Endothelial cell of umbilical vein (primary cell): ENCODE measurements around the gene PLEKHH2.

Experiments
- CTCF ChIP-seq, 2 donors: IDR thresholded peaks; 1 replicate in 1 of 2; 2 replicates in 1 of 2; pipeline ENCODE4 v1.5.1; 2011; ENCODE audit warnings: low read length in 2 of 2, mild to moderate bottlenecking in 2 of 2, moderate library complexity in 2 of 2, control low read depth in 1 of 2, inconsistent platforms in 1 of 2, low read depth in 1 of 2; ENCODE audit not compliant: insufficient read depth in 1 of 2; ENCODE audit errors: extremely low read depth in 1 of 2
- MAX ChIP-seq: IDR thresholded peaks from 2 replicates; pipeline ENCODE4 v1.6.1; 2011; ENCODE audit not compliant: insufficient read depth, insufficient read length
- MYC ChIP-seq: IDR thresholded peaks from one replicate; pipeline ENCODE4 v1.6.1; 2011; ENCODE audit warnings: mild to moderate bottlenecking, low read depth, low read length
- POLR2A ChIP-seq: IDR thresholded peaks from 2 replicates; pipeline ENCODE4 v1.6.1; 2012; ENCODE audit warnings: low read depth, mild to moderate bottlenecking, control low read depth, low read length

DNA sequence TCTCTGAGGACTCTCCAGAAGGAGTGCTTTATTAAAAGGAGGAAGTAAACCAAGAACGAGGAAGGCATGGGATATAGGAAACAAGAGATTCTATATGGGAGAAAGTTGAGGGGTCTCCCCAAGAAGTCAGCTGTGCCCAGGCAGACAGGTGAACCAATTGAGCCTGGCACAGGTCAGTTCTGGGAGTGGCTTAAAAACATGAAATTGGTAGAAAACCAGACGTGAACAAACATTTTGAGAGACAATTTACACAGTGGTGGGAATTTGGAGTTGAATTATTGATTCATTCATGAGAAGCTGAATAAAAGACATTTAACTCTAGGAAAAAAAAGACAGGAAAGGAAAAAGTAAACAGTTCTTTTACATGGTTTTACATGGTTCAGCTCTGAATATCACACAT is 16.4 kb downstream of the PLEKHH2 start:
- TF ChIP-seq CTCF (IDR thresholded peaks at IDR 0.05; ENCODE audit: extremely low read depth in 1 of 2, insufficient read depth in 1 of 2, low read depth in 1 of 2, low read length in 2 of 2), result no peak
- TF ChIP-seq MAX, result no peak
- no peak for TF ChIP-seq POLR2A
- no peak for TF ChIP-seq MYC
